GM20000 (cell line): Measurements from ENCODE around the gene TARM1.

Experiments
- DNase-seq: peaks from one replicate; pipeline ENCODE4 v3.0.0; 2012; ENCODE audit warnings: low spot score
- CTCF ChIP-seq: IDR thresholded peaks from 2 replicates; pipeline ENCODE4 v1.5.1; 2012; ENCODE audit warnings: mild to moderate bottlenecking, control low read depth; ENCODE audit errors: extremely low read depth, missing control alignments

The TARM1 gene

GRCh38 chr19:54099190-54099902, 18.2 kb upstream of the TARM1 start:
- no peak for TF ChIP-seq CTCF
- DNase-seq, result no peak

GRCh38 chr19:54096617-54097106, 15.5 kb upstream of the TARM1 start:
- peak; percentile 53 for DNase-seq

GRCh38 chr19:54095859-54096616, 14.9 kb upstream of the TARM1 start:
- peak; percentile 76 for DNase-seq

More at GRCh38 chr19:54096617-54097106, 15.5 kb upstream of the TARM1 start:
- peak; percentile 24 for TF ChIP-seq CTCF

GRCh38 chr19:54095136-54095858, 14.1 kb upstream of the TARM1 start:
- TF ChIP-seq CTCF, result no peak
- DNase-seq, result no peak

- TF ChIP-seq CTCF, result no peak
- no peak for DNase-seq
Measured at GRCh38 chr19:54094426-54095000, 13.3 kb upstream of the TARM1 start.

GRCh38 chr19:54084410-54084809, 3.2 kb upstream of the TARM1 start:
- TF ChIP-seq CTCF, result no peak

GRCh38 chr19:54077334-54077733, 3.8 kb downstream of the TARM1 start:
- DNase-seq, result no peak

More at GRCh38 chr19:54084410-54084809, 3.2 kb upstream of the TARM1 start:
- no peak for DNase-seq

More at GRCh38 chr19:54077334-54077733, 3.8 kb downstream of the TARM1 start:
- TF ChIP-seq CTCF, result no peak
